Measurements from ENCODE around the gene CRMP1. TPM values are rescaled to one million over a fixed set of nuclear protein-coding genes. Genes with fewer than 3 reads are reported as not detected.

Gene CRMP1
- total RNA-seq, 1 donor from 2014 or later: 6.2 TPM

GRCh38 chr4:5784960-5785611 is 107.8 kb downstream of the CRMP1 start:
- no peak for DNase-seq

GRCh38 chr4:5784021-5784420 is 108.9 kb downstream of the CRMP1 start:
- ATAC-seq (no peak), DNase-seq (no peak)
- intact Hi-C loops (cut with DNase I): no loop called here
- H3K4me3 ChIP-seq: no peak overlapping the region
- H3K4me1 ChIP-seq: no peaks in the 10 kb centered on the region
- no peak overlapping the region for H3K27ac ChIP-seq
- H3K9me3 ChIP-seq: no peaks in the 10 kb centered on the region
- peaks cover 45% of the 10 kb centered on the region for H3K36me3 ChIP-seq
- TF ChIP-seq CTCF (IDR thresholded peaks at IDR 0.05): no peak
- H3K27me3 ChIP-seq (ENCODE audit: low read depth): no peaks in the 10 kb centered on the region

More at GRCh38 chr4:5784960-5785611, 107.8 kb downstream of the CRMP1 start:
- Histone ChIP-seq H3K36me3 (peaks cover 45% of the 10 kb centered on the region), H3K9me3 (no peaks in the 10 kb centered on the region), H3K4me3 (no peak overlapping the region), H3K27me3 (ENCODE audit: low read depth) (no peaks in the 10 kb centered on the region), H3K4me1 (no peaks in the 10 kb centered on the region), H3K27ac (no peak overlapping the region)
- intact Hi-C loops (cut with DNase I): no loop called here
- TF ChIP-seq CTCF (IDR thresholded peaks at IDR 0.05): no peak
- no peak for ATAC-seq

GRCh38 chr4:5783486-5783885 is 109.4 kb downstream of the CRMP1 start:
- no peak for TF ChIP-seq CTCF (IDR thresholded peaks at IDR 0.05)
- Histone ChIP-seq H3K9me3 (no peaks in the 10 kb centered on the region), H3K27ac (no peak overlapping the region), H3K27me3 (ENCODE audit: low read depth) (no peaks in the 10 kb centered on the region), H3K4me1 (no peaks in the 10 kb centered on the region), H3K4me3 (no peak overlapping the region), H3K36me3 (peaks cover 45% of the 10 kb centered on the region)
- DNase-seq: no peak
- no peak for ATAC-seq
- intact Hi-C loops (cut with DNase I): no loop called here

GRCh38 chr4:5782829-5783476 is 109.9 kb downstream of the CRMP1 start:
- no peak for TF ChIP-seq CTCF (IDR thresholded peaks at IDR 0.05)
- Histone ChIP-seq H3K27ac (no peak overlapping the region), H3K9me3 (no peaks in the 10 kb centered on the region), H3K4me3 (no peak overlapping the region), H3K36me3 (peaks cover 41% of the 10 kb centered on the region), H3K27me3 (ENCODE audit: low read depth) (no peaks in the 10 kb centered on the region), H3K4me1 (no peaks in the 10 kb centered on the region)
- DNase-seq (no peak), ATAC-seq (peak in 1 of 2 donors; percentile 19)
- intact Hi-C loops (cut with DNase I): no loop called here

- intact Hi-C loops (cut with DNase I): no loop called here
- TF ChIP-seq CTCF (IDR thresholded peaks at IDR 0.05): no peak
- H3K36me3 ChIP-seq: peaks cover 30% of the 10 kb centered on the region
- H3K27ac ChIP-seq: no peak overlapping the region
- peaks cover 7% of the 10 kb centered on the region for H3K9me3 ChIP-seq
- H3K4me3 ChIP-seq: no peak overlapping the region
- ATAC-seq: no peak
- DNase-seq: no peak
- no peaks in the 10 kb centered on the region for H3K4me1 ChIP-seq
- H3K27me3 ChIP-seq (ENCODE audit: low read depth): no peaks in the 10 kb centered on the region
Measured at GRCh38 chr4:5781691-5782090, 111.2 kb downstream of the CRMP1 start.

All from lower lobe of right lung (tissue), 2 donors.